ENCODE data around the gene TXLNG. TPM values are rescaled to one million over a fixed set of nuclear protein-coding genes. Genes with fewer than 3 reads are reported as not detected.

The TXLNG gene
- total RNA-seq, 1 donor from 2014 or later: 5.1 TPM

DNA sequence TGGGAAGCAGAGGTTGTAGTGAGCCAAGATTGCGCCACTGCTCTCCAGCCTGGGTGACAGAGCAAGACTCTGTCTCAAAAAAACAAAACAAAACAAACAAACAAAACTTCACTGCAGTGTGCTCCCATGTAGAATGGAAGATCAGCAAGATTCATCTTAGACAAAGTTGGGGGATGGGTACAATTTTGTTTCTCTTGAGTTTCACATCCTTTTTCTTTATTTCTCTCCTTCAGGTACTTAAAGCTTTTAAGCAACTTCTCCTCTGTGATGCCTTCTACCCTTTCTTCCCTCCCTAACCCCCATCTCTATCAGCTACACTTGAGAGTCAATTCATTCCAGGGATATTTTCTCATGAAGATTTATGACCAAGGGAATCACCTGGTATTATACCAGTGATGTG lies 99.4 kb downstream of the TXLNG start:
- Histone ChIP-seq H3K9me3 (replicated peaks) (no peaks in the 10 kb centered on the region), H3K27me3 (ENCODE audit: low read depth) (no peaks in the 10 kb centered on the region), H3K4me1 (peaks cover 5% of the 10 kb centered on the region), H3K4me3 (no peak overlapping the region), H3K36me3 (no peaks in the 10 kb centered on the region), H3K27ac (replicated peaks) (no peak overlapping the region)
- intact Hi-C loops (cut with micrococcal nuclease): loop anchor here (10.0 kb wide), 1 partner anchor 159 kb away; no protein-coding TSS in a partner anchor
- TF ChIP-seq, protein P1, sequence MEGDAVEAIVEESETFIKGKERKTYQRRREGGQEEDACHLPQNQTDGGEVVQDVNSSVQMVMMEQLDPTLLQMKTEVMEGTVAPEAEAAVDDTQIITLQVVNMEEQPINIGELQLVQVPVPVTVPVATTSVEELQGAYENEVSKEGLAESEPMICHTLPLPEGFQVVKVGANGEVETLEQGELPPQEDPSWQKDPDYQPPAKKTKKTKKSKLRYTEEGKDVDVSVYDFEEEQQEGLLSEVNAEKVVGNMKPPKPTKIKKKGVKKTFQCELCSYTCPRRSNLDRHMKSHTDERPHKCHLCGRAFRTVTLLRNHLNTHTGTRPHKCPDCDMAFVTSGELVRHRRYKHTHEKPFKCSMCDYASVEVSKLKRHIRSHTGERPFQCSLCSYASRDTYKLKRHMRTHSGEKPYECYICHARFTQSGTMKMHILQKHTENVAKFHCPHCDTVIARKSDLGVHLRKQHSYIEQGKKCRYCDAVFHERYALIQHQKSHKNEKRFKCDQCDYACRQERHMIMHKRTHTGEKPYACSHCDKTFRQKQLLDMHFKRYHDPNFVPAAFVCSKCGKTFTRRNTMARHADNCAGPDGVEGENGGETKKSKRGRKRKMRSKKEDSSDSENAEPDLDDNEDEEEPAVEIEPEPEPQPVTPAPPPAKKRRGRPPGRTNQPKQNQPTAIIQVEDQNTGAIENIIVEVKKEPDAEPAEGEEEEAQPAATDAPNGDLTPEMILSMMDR (IDR thresholded peaks at IDR 0.05; ENCODE audit: borderline replicate concordance): no peak
- DNase-seq: no peak

DNA sequence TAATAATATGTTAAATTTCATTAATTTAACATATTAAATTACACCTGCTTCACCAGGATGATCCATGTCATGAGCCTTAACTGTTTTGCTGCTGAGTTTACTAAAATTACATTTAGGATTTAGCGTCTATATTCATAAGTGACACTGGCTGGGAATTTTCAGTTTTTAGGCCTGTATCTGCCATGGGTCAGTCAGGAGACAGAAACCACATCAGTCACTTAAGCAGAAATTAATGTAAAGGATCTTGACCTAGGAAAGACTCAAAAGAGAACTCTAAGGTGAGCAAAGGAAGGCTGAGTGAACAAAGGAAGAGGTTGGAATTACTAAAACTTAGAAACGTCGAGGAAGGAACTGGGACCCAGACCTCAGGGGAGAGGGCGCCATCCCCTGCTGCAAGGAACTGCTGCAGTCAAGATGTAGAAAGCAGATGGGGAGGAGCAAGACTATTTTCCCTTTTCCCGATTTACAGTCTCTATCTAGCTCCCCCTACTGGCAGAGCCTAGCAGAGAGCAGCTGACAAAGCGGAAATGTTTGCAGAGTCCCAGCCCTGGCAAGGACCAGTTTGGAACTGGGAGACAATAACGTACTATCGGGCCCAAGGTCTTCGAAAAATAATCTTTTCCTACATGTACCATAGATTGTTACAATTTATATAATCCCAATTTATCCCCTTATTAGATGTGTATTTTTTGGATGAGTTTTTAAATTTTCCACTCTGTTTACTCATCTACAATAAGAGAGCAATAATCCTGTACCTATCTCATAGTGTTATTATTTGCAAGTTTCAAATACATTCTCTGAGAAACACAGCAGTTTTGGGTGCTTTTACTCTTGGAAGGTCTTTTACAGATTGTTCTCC lies 106.5 kb downstream of the TXLNG start:
- intact Hi-C loops (cut with micrococcal nuclease): no loop called here
- Histone ChIP-seq H3K9me3 (replicated peaks) (no peaks in the 10 kb centered on the region), H3K4me3 (no peak overlapping the region), H3K36me3 (no peaks in the 10 kb centered on the region), H3K4me1 (no peaks in the 10 kb centered on the region), H3K27ac (replicated peaks) (no peak overlapping the region), H3K27me3 (ENCODE audit: low read depth) (no peaks in the 10 kb centered on the region)
- TF ChIP-seq, protein P1 (IDR thresholded peaks at IDR 0.05; ENCODE audit: borderline replicate concordance): peak; percentile 81
- DNase-seq: peak; percentile 37

Other genes starting within 250 kb of the TXLNG start
- not detected for gene S100G, start 136.3 kb upstream of the TXLNG start, total RNA-seq
- 4.9 TPM for gene CTPS2, start 73.8 kb upstream of the TXLNG start, total RNA-seq
- gene SYAP1, start 66.9 kb upstream of the TXLNG start, total RNA-seq: 18.1 TPM
- gene RBBP7, start 83.9 kb downstream of the TXLNG start, total RNA-seq: 115 TPM
- 7.6 TPM for gene REPS2, start 160.2 kb downstream of the TXLNG start, total RNA-seq

Measured in left ventricle myocardium inferior (tissue), 1 donor.